IgD-negative memory B cell (primary cell): Measurements from ENCODE around the gene MYL10. TPM values are rescaled to one million over a fixed set of nuclear protein-coding genes. Genes with fewer than 3 reads are reported as not detected.

Experiments
- H3K27ac Mint-ChIP-seq, 3 donors: one replicate each; pipeline ENCODE4 v1.8.0; 2020 to 2022; ENCODE audit warnings: mild to moderate bottlenecking in 3 of 3, mixed read lengths in 3 of 3, moderate library complexity in 1 of 3
- H3K27me3 Mint-ChIP-seq: one replicate; pipeline ENCODE4 v1.8.0; 2021; ENCODE audit warnings: mixed read lengths
- H3K36me3 Mint-ChIP-seq: one replicate; pipeline ENCODE4 v1.8.0; 2020; ENCODE audit warnings: mild to moderate bottlenecking, mixed read lengths
- H3K4me1 Mint-ChIP-seq, 3 donors: one replicate each; pipeline ENCODE4 v1.8.0; 2020 to 2022; ENCODE audit warnings: mixed read lengths in 3 of 3, mild to moderate bottlenecking in 1 of 3
- H3K4me3 Mint-ChIP-seq, 4 donors: one replicate each; pipeline ENCODE4 v1.8.0; 2020 to 2022; ENCODE audit warnings: mild to moderate bottlenecking in 4 of 4, mixed read lengths in 4 of 4, moderate library complexity in 3 of 4
- H3K9me3 Mint-ChIP-seq, 3 donors: one replicate each; pipeline ENCODE4 v1.8.0; 2020 to 2021; ENCODE audit warnings: mixed read lengths in 3 of 3, mild to moderate bottlenecking in 1 of 3
- polyA plus RNA-seq: library from polyadenylated mRNA; unstranded; fragments of 300-500 nt; fragmentation: Illumina TruSeq; gene quantifications from one replicate; pipeline ENCODE4 v1.2.3, GENCODE V29; 2021

The MYL10 gene
- polyA plus RNA-seq, 1 donor from 2014 or later, result not detected

- H3K27me3 Mint-ChIP-seq, result peaks cover 4% of the 10 kb centered on the region
- H3K4me3 Mint-ChIP-seq, result no peak overlapping the region
- no peaks in the 10 kb centered on the region for H3K36me3 Mint-ChIP-seq
- peaks cover 0 to 1% (median 0%) of the 10 kb centered on the region in 3 donors for H3K4me1 Mint-ChIP-seq
- H3K27ac Mint-ChIP-seq, result no peak overlapping the region
- H3K9me3 Mint-ChIP-seq, result peaks cover 0 to 3% (median 0%) of the 10 kb centered on the region in 3 donors
Observed at GRCh38 chr7:101588131-101588935, 40.8 kb downstream of the MYL10 start.

- H3K9me3 Mint-ChIP-seq, result peaks cover 0 to 4% (median 0%) of the 10 kb centered on the region in 3 donors
Observed at GRCh38 chr7:101586906-101587677, 42.0 kb downstream of the MYL10 start.

DNA sequence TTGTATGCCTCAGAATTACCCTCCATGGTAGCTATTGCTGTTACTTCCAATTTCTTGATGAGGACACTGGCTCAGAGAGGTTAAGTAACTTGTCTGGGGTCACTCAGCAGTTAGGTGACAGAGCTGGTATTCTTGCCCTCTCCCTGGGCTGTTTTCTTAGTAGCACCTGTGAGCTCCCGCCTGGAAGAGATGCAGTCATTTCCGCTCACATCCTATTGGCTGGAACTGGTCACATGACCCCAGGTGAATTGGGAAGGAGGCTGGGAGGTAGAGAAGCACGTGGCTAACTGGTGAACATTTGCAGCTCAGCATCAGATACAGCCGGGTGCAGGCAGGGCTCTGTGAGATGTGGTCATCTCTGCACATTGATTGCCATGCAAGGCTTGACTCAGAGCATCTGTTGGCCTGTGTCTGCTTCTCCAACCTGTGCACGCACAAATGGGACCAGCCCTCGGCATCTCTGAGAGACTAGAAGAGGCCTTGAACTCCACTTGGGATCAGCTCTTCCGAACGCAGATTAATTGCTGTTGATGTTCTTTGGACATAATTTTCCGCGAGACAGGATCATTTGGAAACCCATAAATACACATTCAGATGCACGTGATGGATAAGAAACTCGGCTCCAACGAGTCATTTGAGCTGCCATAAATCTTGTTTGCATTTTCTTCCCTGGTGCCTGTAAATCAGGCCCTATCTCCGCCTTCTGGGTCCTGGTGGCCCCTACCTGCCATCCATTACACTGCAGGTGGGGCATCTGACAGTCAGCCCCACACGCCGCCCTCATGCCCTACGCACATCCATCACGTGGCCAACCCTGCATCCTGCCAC lies 42.8 kb downstream of the MYL10 start:
- Mint-ChIP-seq H3K36me3 (no peaks in the 10 kb centered on the region), H3K4me3 (no peak overlapping the region), H3K27ac (peak overlapping the region in 1 of 3 donors; percentile 77), H3K4me1 (peaks cover 0 to 1% (median 0%) of the 10 kb centered on the region in 3 donors), H3K9me3 (peaks cover 0 to 4% (median 0%) of the 10 kb centered on the region in 3 donors), H3K27me3 (peaks cover 4% of the 10 kb centered on the region)

More at GRCh38 chr7:101586906-101587677, 42.0 kb downstream of the MYL10 start:
- Mint-ChIP-seq H3K27me3 (peaks cover 4% of the 10 kb centered on the region), H3K4me1 (peaks cover 0 to 1% (median 0%) of the 10 kb centered on the region in 3 donors), H3K36me3 (no peaks in the 10 kb centered on the region), H3K27ac (peak overlapping the region in 2 of 3 donors; percentile 77), H3K4me3 (no peak overlapping the region)

GRCh38 chr7:101582971-101583370 lies 46.1 kb downstream of the MYL10 start:
- peaks cover 10% of the 10 kb centered on the region for H3K27me3 Mint-ChIP-seq
- H3K27ac Mint-ChIP-seq, result no peak overlapping the region
- peaks cover 0 to 4% (median 2%) of the 10 kb centered on the region in 3 donors for H3K9me3 Mint-ChIP-seq

DNA sequence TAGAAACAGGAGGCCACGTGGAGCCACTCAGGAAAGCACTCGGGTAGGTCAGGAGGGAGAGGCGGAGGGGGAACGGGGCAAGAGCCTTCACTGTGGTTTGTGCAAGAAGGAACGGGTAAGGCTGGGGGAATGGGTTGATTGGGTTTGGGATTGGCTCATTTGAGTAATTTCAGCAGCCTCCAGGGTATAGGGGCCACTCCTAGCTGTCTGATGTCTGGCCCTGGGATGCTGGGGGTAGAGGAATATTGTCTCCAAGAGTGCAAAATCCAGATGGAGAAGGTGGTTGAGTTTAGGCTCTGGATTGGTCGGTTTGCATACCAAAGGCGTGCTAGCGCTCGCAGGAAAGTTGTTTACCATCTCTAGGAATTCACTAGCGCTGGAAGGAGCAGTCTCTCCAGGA lies 47.2 kb downstream of the MYL10 start:
- Mint-ChIP-seq H3K4me1 (peaks cover 0 to 2% (median 0%) of the 10 kb centered on the region in 3 donors), H3K4me3 (peak overlapping the region in 1 of 4 donors; percentile 47), H3K9me3 (peaks cover 0 to 2% (median 2%) of the 10 kb centered on the region in 3 donors), H3K36me3 (no peaks in the 10 kb centered on the region), H3K27me3 (peaks cover 6% of the 10 kb centered on the region), H3K27ac (no peak overlapping the region)

More at GRCh38 chr7:101582971-101583370, 46.1 kb downstream of the MYL10 start:
- no peak overlapping the region for H3K4me3 Mint-ChIP-seq
- no peaks in the 10 kb centered on the region for H3K36me3 Mint-ChIP-seq
- peaks cover 0 to 3% (median 0%) of the 10 kb centered on the region in 3 donors for H3K4me1 Mint-ChIP-seq

GRCh38 chr7:101580596-101580995 lies 48.5 kb downstream of the MYL10 start:
- peaks cover 1 to 2% (median 2%) of the 10 kb centered on the region in 3 donors for H3K4me1 Mint-ChIP-seq
- peaks cover 0 to 2% (median 2%) of the 10 kb centered on the region in 3 donors for H3K9me3 Mint-ChIP-seq
- H3K27me3 Mint-ChIP-seq, result peaks cover 9% of the 10 kb centered on the region
- no peak overlapping the region for H3K4me3 Mint-ChIP-seq
- no peaks in the 10 kb centered on the region for H3K36me3 Mint-ChIP-seq
- H3K27ac Mint-ChIP-seq, result no peak overlapping the region

GRCh38 chr7:101578552-101578951 lies 50.5 kb downstream of the MYL10 start:
- no peaks in the 10 kb centered on the region for H3K36me3 Mint-ChIP-seq
- peaks cover 9% of the 10 kb centered on the region for H3K27me3 Mint-ChIP-seq
- H3K27ac Mint-ChIP-seq, result no peak overlapping the region

GRCh38 chr7:101576998-101577397 lies 52.1 kb downstream of the MYL10 start:
- no peak overlapping the region for H3K4me3 Mint-ChIP-seq
- peaks cover 9% of the 10 kb centered on the region for H3K27me3 Mint-ChIP-seq
- H3K27ac Mint-ChIP-seq, result peak overlapping the region in 1 of 3 donors; percentile 21
- H3K36me3 Mint-ChIP-seq, result peaks cover 2% of the 10 kb centered on the region
- peaks cover 4 to 7% (median 5%) of the 10 kb centered on the region in 3 donors for H3K4me1 Mint-ChIP-seq
- peaks cover 8 to 13% (median 9%) of the 10 kb centered on the region in 3 donors for H3K9me3 Mint-ChIP-seq

More at GRCh38 chr7:101578552-101578951, 50.5 kb downstream of the MYL10 start:
- Mint-ChIP-seq H3K9me3 (peaks cover 2 to 4% (median 3%) of the 10 kb centered on the region in 3 donors), H3K4me3 (no peak overlapping the region), H3K4me1 (peaks cover 4 to 7% (median 5%) of the 10 kb centered on the region in 3 donors)

- no peak overlapping the region for H3K27ac Mint-ChIP-seq
- peaks cover 2% of the 10 kb centered on the region for H3K36me3 Mint-ChIP-seq
- H3K27me3 Mint-ChIP-seq, result peaks cover 9% of the 10 kb centered on the region
Observed at GRCh38 chr7:101575721-101576120, 53.4 kb downstream of the MYL10 start.

GRCh38 chr7:101575168-101575567 lies 53.9 kb downstream of the MYL10 start:
- H3K36me3 Mint-ChIP-seq, result peaks cover 2% of the 10 kb centered on the region

More at GRCh38 chr7:101575721-101576120, 53.4 kb downstream of the MYL10 start:
- Mint-ChIP-seq H3K9me3 (peaks cover 10 to 17% (median 13%) of the 10 kb centered on the region in 3 donors), H3K4me3 (no peak overlapping the region), H3K4me1 (peaks cover 4 to 7% (median 5%) of the 10 kb centered on the region in 3 donors)

DNA sequence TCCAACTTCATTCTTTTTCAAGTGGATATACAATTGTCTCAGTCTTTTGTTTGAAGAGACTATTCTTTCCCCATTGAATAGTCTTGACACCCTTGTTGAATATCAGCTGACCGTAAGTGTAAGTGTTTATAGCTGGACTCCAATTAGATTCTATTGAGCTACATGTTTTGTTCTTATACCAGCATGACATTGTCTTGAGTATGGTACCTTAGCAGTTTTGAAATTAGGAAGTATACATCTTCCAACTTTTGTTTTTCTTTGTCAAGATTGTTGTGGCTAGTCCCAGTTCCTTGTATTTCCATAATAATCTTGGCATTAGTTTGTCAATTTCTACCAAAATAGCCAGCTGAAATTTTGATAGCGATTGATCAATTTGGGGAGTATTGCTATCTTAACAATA lies 56.9 kb downstream of the MYL10 start:
- Mint-ChIP-seq H3K36me3 (peaks cover 2% of the 10 kb centered on the region), H3K4me3 (no peak overlapping the region), H3K9me3 (peaks cover 14 to 23% (median 20%) of the 10 kb centered on the region in 3 donors), H3K27ac (no peak overlapping the region), H3K4me1 (peaks cover 3 to 7% (median 4%) of the 10 kb centered on the region in 3 donors), H3K27me3 (peaks cover 3% of the 10 kb centered on the region)

More at GRCh38 chr7:101575168-101575567, 53.9 kb downstream of the MYL10 start:
- Mint-ChIP-seq H3K4me1 (peaks cover 4 to 7% (median 5%) of the 10 kb centered on the region in 3 donors), H3K27me3 (peaks cover 6% of the 10 kb centered on the region), H3K9me3 (peaks cover 12 to 17% (median 14%) of the 10 kb centered on the region in 3 donors), H3K4me3 (no peak overlapping the region), H3K27ac (no peak overlapping the region)

DNA sequence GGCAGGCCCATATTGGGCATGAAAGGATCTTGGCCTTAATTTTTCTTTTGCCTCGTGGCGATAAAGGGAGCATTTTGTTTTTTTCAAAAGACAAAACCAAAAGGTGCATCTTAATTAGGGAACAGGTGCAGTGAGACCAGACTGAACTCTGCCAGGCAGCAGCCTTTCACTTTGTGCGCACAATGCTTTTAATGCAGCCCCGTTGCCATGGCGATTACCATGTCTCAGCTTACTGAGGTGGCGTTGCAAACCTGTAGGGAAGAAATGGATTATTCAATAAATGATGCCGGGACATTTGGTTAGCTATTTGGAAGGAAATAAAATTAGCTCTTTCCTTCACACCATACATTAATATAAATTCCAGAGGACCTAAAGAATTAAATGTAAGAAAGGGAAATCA lies 61.9 kb downstream of the MYL10 start:
- peaks cover 1% of the 10 kb centered on the region for H3K36me3 Mint-ChIP-seq
- H3K9me3 Mint-ChIP-seq, result peaks cover 5 to 15% (median 11%) of the 10 kb centered on the region in 3 donors
- peaks cover 9% of the 10 kb centered on the region for H3K27me3 Mint-ChIP-seq
- H3K27ac Mint-ChIP-seq, result no peak overlapping the region
- no peaks in the 10 kb centered on the region for H3K4me1 Mint-ChIP-seq
- no peak overlapping the region for H3K4me3 Mint-ChIP-seq

GRCh38 chr7:101565601-101566209 lies 63.4 kb downstream of the MYL10 start:
- no peak overlapping the region for H3K4me3 Mint-ChIP-seq
- H3K27ac Mint-ChIP-seq, result no peak overlapping the region
- H3K4me1 Mint-ChIP-seq, result no peaks in the 10 kb centered on the region
- peaks cover 9% of the 10 kb centered on the region for H3K27me3 Mint-ChIP-seq
- H3K9me3 Mint-ChIP-seq, result peaks cover 4 to 9% (median 5%) of the 10 kb centered on the region in 3 donors
- H3K36me3 Mint-ChIP-seq, result peaks cover 1% of the 10 kb centered on the region

GRCh38 chr7:101564778-101565211 lies 64.3 kb downstream of the MYL10 start:
- Mint-ChIP-seq H3K4me1 (no peaks in the 10 kb centered on the region), H3K4me3 (peak overlapping the region in 1 of 4 donors; percentile 37), H3K9me3 (peaks cover 4 to 8% (median 5%) of the 10 kb centered on the region in 3 donors), H3K27me3 (peaks cover 9% of the 10 kb centered on the region), H3K27ac (no peak overlapping the region), H3K36me3 (peaks cover 1% of the 10 kb centered on the region)
